Sigmoid colon (tissue), 7 donors: ENCODE data around the gene GMDS. TPM values are rescaled to one million over a fixed set of nuclear protein-coding genes. Genes with fewer than 3 reads are reported as not detected.

ENCODE experiments used
- DNase-seq: peaks from one replicate; pipeline ENCODE4 v3.0.0-alpha.2; 2019
- H3K27ac ChIP-seq, 4 donors: fragments of 200-600 bp; sonication (generic); one replicate each; pipeline ENCODE4 v1.5.1; 2016 to 2019; ENCODE audit warnings: mild to moderate bottlenecking in 1 of 4
- H3K27me3 ChIP-seq, 3 donors: fragments of 200-600 bp; sonication (generic); one replicate each; pipeline ENCODE4 v1.5.1; 2019; ENCODE audit warnings: mild to moderate bottlenecking in 1 of 3
- H3K36me3 ChIP-seq, 4 donors: fragments of 200-600 bp; sonication (generic); one replicate each; pipeline ENCODE4 v1.5.1; 2016 to 2019
- H3K4me1 ChIP-seq, 4 donors: fragments of 200-600 bp; sonication (generic); one replicate each; pipeline ENCODE4 v1.5.1; 2017 to 2019
- H3K4me3 ChIP-seq, 4 donors: fragments of 200-600 bp; sonication (generic); one replicate each; pipeline ENCODE4 v1.5.1; 2017 to 2019; ENCODE audit warnings: mild to moderate bottlenecking in 2 of 4, moderate library complexity in 1 of 4
- H3K9me3 ChIP-seq, 4 donors: fragments of 200-600 bp in 3 of 4; sonication (generic) in 3 of 4; one replicate each; pipeline versions ENCODE4 v1.5.1 to v1.6.1; 2013 to 2019
- EP300 ChIP-seq, 4 donors: sonication (generic); formaldehyde crosslinking; IDR thresholded peaks; one replicate each; pipeline ENCODE4 v1.6.1; 2017; ENCODE audit warnings: antibody characterized with exemption in 4 of 4
- POLR2A ChIP-seq, 2 donors: fragments of 450-650 bp; IDR thresholded peaks; one replicate each; pipeline ENCODE4 v1.6.1; 2016; ENCODE audit warnings: antibody characterized with exemption in 2 of 2, mild to moderate bottlenecking in 2 of 2, moderate library complexity in 2 of 2
- POLR2AphosphoS5 ChIP-seq, 4 donors: sonication (generic); formaldehyde crosslinking; IDR thresholded peaks; one replicate each; pipeline ENCODE4 v1.6.1; 2017; ENCODE audit warnings: antibody characterized with exemption in 4 of 4
- WGBS, 2 donors: extraction: QIAGEN DNeasy Blood & Tissue Kit; methylation state at CpG; one replicate each; pipeline ENCODE4 v1.1.7; 2013; 5-methylcytosine and 5-hydroxymethylcytosine counted together
- intact Hi-C: fragments of 100-400 bp; cut with DNase I; formaldehyde crosslinking; loops from one replicate; pipeline ENCODE4 v1.15.1; 2023
- polyA plus RNA-seq, 3 donors: library from polyadenylated mRNA; stranded (reverse); fragments of 200-250 nt; gene quantifications; one replicate each; pipeline ENCODE4 v1.2.3, GENCODE V29; 2013
- total RNA-seq, 4 donors: library from RNA; depleted of rRNA; stranded (reverse); fragments of >200 nt; gene quantifications; one replicate each; pipeline ENCODE4 v1.1.0, GENCODE V29; 2016
- TF ChIP-seq, protein P1 (sequence below), 4 experiments: fragments of 450-650 bp in 3 of 4; fragments of 200-600 bp in 1 of 4; IDR thresholded peaks; one replicate each; pipeline ENCODE4 v1.5.1; 2016 to 2019; ENCODE audit warnings: antibody characterized with exemption in 4 of 4, mild to moderate bottlenecking in 3 of 4, moderate library complexity in 2 of 4
- donor health status: healthy with polysubstance abuse.
- donor health status: Bipolar disorder and iron deficiency.
- donor health status: healthy.

GMDS gene
- total and polyA plus RNA-seq, 7 donors: 3.1 to 173 (median 9.4) TPM

DNA sequence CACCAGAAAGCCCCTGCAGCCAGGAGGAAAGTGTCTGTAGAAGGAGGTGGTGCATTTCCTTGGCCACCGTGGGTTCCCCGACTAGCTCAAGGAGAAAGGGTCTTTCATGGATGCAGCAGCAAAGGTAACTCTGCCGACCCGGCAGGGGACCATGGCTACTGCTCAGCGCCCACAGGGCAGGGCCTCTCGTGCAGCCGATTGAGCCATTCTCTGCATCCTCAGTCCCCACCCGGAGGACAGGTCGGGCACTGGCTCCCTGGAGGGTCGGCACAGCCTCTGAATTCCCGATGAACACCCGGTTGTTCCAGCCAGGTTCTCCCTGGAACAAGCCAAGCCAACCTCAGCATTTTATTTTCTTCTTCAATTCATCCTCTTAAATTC is 659.7 kb downstream of the GMDS start:
- Histone ChIP-seq H3K27ac (no peak overlapping the region), H3K36me3 (no peaks in the 10 kb centered on the region), H3K4me1 (no peaks in the 10 kb centered on the region), H3K27me3 (no peaks in the 10 kb centered on the region), H3K4me3 (no peak overlapping the region), H3K9me3 (no peaks in the 10 kb centered on the region)
- 92 to 94% methylated on average over 12 of the region's 12 CpGs for WGBS, 2 donors
- intact Hi-C loops: no loop called here
- no peak for TF ChIP-seq EP300 (IDR thresholded peaks at IDR 0.05)
- no peak for DNase-seq

DNA sequence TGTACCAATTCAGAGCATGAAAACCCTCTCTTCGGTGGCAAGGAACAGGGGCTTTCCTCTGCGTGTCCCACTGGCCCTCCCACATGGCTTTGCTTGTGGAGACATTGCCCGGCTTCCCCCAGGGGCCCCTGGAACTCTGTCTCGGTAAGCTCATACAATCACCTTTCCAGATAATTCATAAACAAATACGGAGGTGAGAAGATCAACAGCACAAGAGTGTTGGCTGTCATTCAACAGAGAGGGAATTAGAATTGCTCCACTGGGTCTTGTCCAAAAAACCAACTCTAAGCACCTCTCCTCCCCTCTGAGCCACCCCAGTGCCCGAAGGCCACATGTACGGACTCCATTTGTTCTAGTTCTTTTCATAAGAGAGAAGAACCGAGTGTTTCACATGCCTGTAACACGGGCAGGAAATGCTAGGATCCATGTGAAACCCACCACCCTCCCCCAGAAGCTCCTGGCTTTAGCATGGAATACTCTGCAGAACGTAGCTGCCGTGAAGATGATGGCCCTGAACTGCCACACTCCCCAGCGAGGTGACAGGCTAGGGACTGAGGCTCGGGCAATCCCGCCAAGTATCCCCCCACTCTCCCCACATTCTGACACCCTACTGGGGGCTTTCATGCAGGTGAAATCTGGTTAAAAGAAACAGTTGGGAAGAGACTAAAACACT is 660.3 kb downstream of the GMDS start:
- no peak for TF ChIP-seq POLR2A (IDR thresholded peaks at IDR 0.05)
- TF ChIP-seq EP300 (IDR thresholded peaks at IDR 0.05): no peak
- TF ChIP-seq, protein P1, sequence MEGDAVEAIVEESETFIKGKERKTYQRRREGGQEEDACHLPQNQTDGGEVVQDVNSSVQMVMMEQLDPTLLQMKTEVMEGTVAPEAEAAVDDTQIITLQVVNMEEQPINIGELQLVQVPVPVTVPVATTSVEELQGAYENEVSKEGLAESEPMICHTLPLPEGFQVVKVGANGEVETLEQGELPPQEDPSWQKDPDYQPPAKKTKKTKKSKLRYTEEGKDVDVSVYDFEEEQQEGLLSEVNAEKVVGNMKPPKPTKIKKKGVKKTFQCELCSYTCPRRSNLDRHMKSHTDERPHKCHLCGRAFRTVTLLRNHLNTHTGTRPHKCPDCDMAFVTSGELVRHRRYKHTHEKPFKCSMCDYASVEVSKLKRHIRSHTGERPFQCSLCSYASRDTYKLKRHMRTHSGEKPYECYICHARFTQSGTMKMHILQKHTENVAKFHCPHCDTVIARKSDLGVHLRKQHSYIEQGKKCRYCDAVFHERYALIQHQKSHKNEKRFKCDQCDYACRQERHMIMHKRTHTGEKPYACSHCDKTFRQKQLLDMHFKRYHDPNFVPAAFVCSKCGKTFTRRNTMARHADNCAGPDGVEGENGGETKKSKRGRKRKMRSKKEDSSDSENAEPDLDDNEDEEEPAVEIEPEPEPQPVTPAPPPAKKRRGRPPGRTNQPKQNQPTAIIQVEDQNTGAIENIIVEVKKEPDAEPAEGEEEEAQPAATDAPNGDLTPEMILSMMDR (IDR thresholded peaks at IDR 0.05): no peak
- TF ChIP-seq POLR2AphosphoS5 (IDR thresholded peaks at IDR 0.05): no peak
- Histone ChIP-seq H3K36me3 (no peaks in the 10 kb centered on the region), H3K9me3 (no peaks in the 10 kb centered on the region), H3K27me3 (no peaks in the 10 kb centered on the region), H3K4me1 (no peaks in the 10 kb centered on the region), H3K4me3 (no peak overlapping the region), H3K27ac (no peak overlapping the region)
- no peak for DNase-seq
- intact Hi-C loops: no loop called here
- WGBS, 2 donors: 86% methylated on average over 14 of the region's 14 CpGs

DNA sequence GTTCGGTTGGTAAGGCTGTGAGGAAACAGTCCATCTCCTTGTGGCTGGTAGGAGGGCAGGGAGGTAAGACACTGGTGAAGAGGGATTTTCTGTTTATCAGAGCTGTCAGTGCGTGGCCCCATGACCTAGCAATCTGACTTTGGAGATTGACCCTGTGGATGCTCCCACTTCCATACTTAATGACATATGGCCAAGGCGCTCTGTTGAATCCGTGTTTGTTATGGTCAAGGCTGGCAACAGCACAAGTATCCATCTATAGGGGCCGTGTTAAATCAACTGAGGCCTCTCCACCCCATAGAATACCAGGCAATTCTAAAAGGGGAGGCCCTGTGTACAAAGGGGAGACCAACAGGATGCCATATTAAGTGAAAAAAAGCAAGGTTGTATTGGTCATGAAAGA is 661.3 kb downstream of the GMDS start:
- intact Hi-C loops: no loop called here
- TF ChIP-seq EP300 (IDR thresholded peaks at IDR 0.05): no peak
- no peak for TF ChIP-seq POLR2AphosphoS5 (IDR thresholded peaks at IDR 0.05)
- TF ChIP-seq, protein P1 (IDR thresholded peaks at IDR 0.05): no peak
- DNase-seq: no peak
- H3K27me3 ChIP-seq: no peaks in the 10 kb centered on the region
- H3K27ac ChIP-seq: no peak overlapping the region
- H3K9me3 ChIP-seq: no peaks in the 10 kb centered on the region
- H3K4me1 ChIP-seq: no peaks in the 10 kb centered on the region
- H3K4me3 ChIP-seq: no peak overlapping the region
- H3K36me3 ChIP-seq: no peaks in the 10 kb centered on the region
- WGBS, 2 donors: 73 to 87% methylated on average over 5 of the region's 5 CpGs

DNA sequence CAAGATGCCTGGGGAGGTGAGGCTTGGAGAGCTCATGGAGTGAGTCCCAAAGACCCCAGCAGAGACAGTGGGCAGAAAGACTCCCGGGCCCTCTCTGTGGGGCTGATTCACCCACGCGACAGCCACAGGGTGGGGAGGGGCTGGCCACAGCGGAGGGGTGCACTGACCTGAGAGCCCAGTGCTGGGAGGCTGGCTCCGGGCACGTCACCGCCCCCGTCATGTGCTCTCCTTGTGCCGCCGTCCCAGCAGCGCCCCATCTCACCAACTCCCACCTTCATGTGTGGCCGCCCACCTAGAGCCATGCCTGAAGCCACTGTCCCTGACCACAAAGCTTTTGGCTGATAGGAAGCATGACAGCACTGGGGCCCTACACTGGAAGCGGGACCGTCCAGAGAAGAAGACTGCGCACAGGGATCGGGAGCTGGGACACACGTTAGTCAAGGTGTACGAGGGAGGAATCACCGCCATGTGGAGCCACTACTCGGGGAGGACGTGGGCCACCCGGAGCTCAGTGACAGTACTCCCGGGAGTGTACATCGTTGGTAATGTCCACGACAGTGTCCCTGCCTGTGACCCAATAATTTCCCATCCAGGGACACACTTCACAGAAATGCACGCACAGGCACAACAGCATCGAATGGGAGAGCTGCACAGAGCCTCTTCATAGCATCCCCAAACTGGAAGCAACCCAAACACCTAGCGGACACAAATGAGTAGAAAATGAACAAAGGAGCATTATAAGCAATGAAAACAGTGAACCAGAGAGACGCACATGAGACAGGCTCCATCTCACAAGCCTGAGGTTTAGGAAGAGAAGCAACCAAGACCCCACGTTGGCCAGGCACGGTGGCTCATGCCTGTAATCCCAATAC is 664.0 kb downstream of the GMDS start:
- Histone ChIP-seq H3K4me3 (no peak overlapping the region), H3K27me3 (no peaks in the 10 kb centered on the region), H3K36me3 (no peaks in the 10 kb centered on the region), H3K9me3 (no peaks in the 10 kb centered on the region), H3K4me1 (no peaks in the 10 kb centered on the region), H3K27ac (no peak overlapping the region)
- TF ChIP-seq POLR2A (IDR thresholded peaks at IDR 0.05) (no peak), POLR2AphosphoS5 (IDR thresholded peaks at IDR 0.05) (no peak), EP300 (IDR thresholded peaks at IDR 0.05) (no peak)
- TF ChIP-seq, protein P1 (IDR thresholded peaks at IDR 0.05): no peak
- intact Hi-C loops: no loop called here
- no peak for DNase-seq
- 93 to 95% methylated on average over 31 of the region's 31 CpGs for WGBS, 2 donors

DNA sequence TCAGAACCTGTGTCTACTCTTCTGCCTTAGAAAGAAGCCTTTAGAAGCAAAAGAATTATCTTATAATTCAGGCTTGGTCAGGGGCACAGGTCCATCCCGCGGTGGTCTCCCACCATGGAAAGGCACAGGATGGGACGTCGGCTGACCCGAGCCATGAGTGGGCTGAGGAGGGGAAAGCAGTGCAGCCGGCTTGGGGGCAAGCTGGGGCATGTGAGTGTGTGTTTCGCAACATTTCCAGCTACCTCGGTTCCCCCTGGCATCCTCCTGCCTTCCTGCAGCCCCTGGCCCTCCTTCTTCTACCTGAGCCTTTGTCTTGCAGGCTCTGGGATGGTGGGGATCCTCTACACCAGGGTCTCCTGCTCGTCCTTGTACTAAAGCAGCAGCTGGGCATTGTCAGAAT is 664.8 kb downstream of the GMDS start:
- DNase-seq: no peak
- intact Hi-C loops: no loop called here

More for the DNA sequence above, 664.8 kb downstream of the GMDS start:
- Histone ChIP-seq H3K27ac (no peak overlapping the region), H3K4me3 (no peak overlapping the region), H3K27me3 (no peaks in the 10 kb centered on the region), H3K36me3 (no peaks in the 10 kb centered on the region), H3K9me3 (no peaks in the 10 kb centered on the region), H3K4me1 (peaks cover 0 to 7% (median 4%) of the 10 kb centered on the region in 4 donors)
- 83 to 87% methylated on average over 9 of the region's 9 CpGs for WGBS, 2 donors
- TF ChIP-seq POLR2AphosphoS5 (IDR thresholded peaks at IDR 0.05) (no peak), EP300 (IDR thresholded peaks at IDR 0.05) (no peak), POLR2A (IDR thresholded peaks at IDR 0.05) (no peak)
- TF ChIP-seq, protein P1 (IDR thresholded peaks at IDR 0.05): no peak
